GM23338 (cell line): Measurements from ENCODE around the gene TMEM33. TPM values are rescaled to one million over a fixed set of nuclear protein-coding genes. Genes with fewer than 3 reads are reported as not detected.

Experiments used
- ATAC-seq: fragments of 200-7000 bp; cut with Tn5 transposase; 3 replicates; pipeline ENCODE4 v1.9.1; 2020
- DNase-seq: peaks from one replicate; pipeline ENCODE4 v3.0.0-alpha.2; 2015; ENCODE audit warnings: low spot score
- H2AFZ ChIP-seq: fragments of 200-600 bp; sonication (generic); 2 replicates; pipeline ENCODE4 v1.8.0; 2016; ENCODE audit warnings: antibody characterized with exemption, mild to moderate bottlenecking, moderate library complexity
- H3F3A ChIP-seq: fragments of 200-600 bp; sonication (generic); replicated peaks from 2 replicates; pipeline ENCODE4 v1.8.0; 2017; ENCODE audit warnings: antibody characterized with exemption, mixed run types, low read depth
- H3K27ac ChIP-seq: fragments of 200-600 bp; sonication (generic); 2 replicates; pipeline ENCODE4 v1.6.1; 2016; ENCODE audit warnings: low read depth
- H3K27me3 ChIP-seq: fragments of 200-600 bp; sonication (generic); 2 replicates; pipeline ENCODE4 v1.8.0; 2016; ENCODE audit warnings: mild to moderate bottlenecking, mixed run types, moderate library complexity; ENCODE audit not compliant: insufficient read depth
- H3K36me3 ChIP-seq: fragments of 200-600 bp; sonication (generic); 2 replicates; pipeline ENCODE4 v1.8.0; 2016; ENCODE audit warnings: mild to moderate bottlenecking; ENCODE audit not compliant: insufficient read depth
- H3K4me1 ChIP-seq: fragments of 200-600 bp; sonication (generic); 2 replicates; pipeline ENCODE4 v1.8.0; 2016; ENCODE audit warnings: mild to moderate bottlenecking, moderate library complexity; ENCODE audit not compliant: insufficient read depth
- H3K4me2 ChIP-seq: fragments of 200-600 bp; sonication (generic); 2 replicates; pipeline ENCODE4 v1.7.1; 2017; ENCODE audit warnings: mixed run types
- H3K4me3 ChIP-seq: fragments of 200-600 bp; sonication (generic); 2 replicates; pipeline ENCODE4 v1.6.1; 2016; ENCODE audit warnings: mixed run types
- H3K79me2 ChIP-seq: fragments of 200-600 bp; sonication (generic); replicated peaks from 2 replicates; pipeline ENCODE4 v1.8.0; 2017; ENCODE audit warnings: mild to moderate bottlenecking; ENCODE audit not compliant: insufficient read depth
- H3K9me2 ChIP-seq: fragments of 200-600 bp; sonication (generic); 2 replicates; pipeline ENCODE4 v1.8.0; 2017; ENCODE audit not compliant: insufficient read depth
- H4K20me1 ChIP-seq: fragments of 200-600 bp; sonication (generic); replicated peaks from 2 replicates; pipeline ENCODE4 v1.8.0; 2017; ENCODE audit warnings: mild to moderate bottlenecking; ENCODE audit not compliant: insufficient read depth
- H3K27ac Mint-ChIP-seq: 2 replicates; pipeline ENCODE4 v1.8.0; 2020; ENCODE audit warnings: inconsistent platforms, mild to moderate bottlenecking, moderate library complexity, mixed read lengths
- H3K27me3 Mint-ChIP-seq: 3 replicates; pipeline ENCODE4 v1.8.0; 2022; ENCODE audit warnings: low read depth, mild to moderate bottlenecking, moderate library complexity, mixed read lengths, inconsistent platforms; ENCODE audit not compliant: insufficient read depth, poor library complexity
- H3K36me3 Mint-ChIP-seq: 3 replicates; pipeline ENCODE4 v1.8.0; 2021; ENCODE audit warnings: low read depth, mild to moderate bottlenecking, inconsistent platforms, moderate library complexity, mixed read lengths
- H3K4me1 Mint-ChIP-seq: 3 replicates; pipeline ENCODE4 v1.8.0; 2020; ENCODE audit warnings: mild to moderate bottlenecking, inconsistent platforms, mixed read lengths
- H3K4me3 Mint-ChIP-seq: 3 replicates; pipeline ENCODE4 v1.8.0; 2021; ENCODE audit warnings: moderate library complexity, mild to moderate bottlenecking, inconsistent platforms, mixed read lengths
- H3K9me3 Mint-ChIP-seq: 3 replicates; pipeline ENCODE4 v1.8.0; 2020; ENCODE audit warnings: moderate library complexity, mild to moderate bottlenecking, inconsistent platforms, mixed read lengths
- CREB1 ChIP-seq: fragments of 250-450 bp; sonication (Bioruptor Pico); IDR thresholded peaks from 2 replicates; pipeline ENCODE4 v1.5.0; 2020; ENCODE audit warnings: low read depth, mild to moderate bottlenecking, moderate library complexity
- EZH2 ChIP-seq: fragments of 200-600 bp; sonication (generic); IDR thresholded peaks from one replicate; pipeline ENCODE4 v1.8.0; 2017; ENCODE audit warnings: antibody characterized with exemption, mild to moderate bottlenecking, low read depth; ENCODE audit not compliant: unreplicated experiment
- EZH2phosphoT487 ChIP-seq: fragments of 200-600 bp; sonication (generic); IDR thresholded peaks from one replicate; pipeline ENCODE4 v1.8.1; 2018; ENCODE audit warnings: antibody characterized with exemption; ENCODE audit not compliant: unreplicated experiment
- JUNB ChIP-seq: IDR thresholded peaks from one replicate; pipeline ENCODE4 v1.6.1; 2016; ENCODE audit warnings: antibody characterized with exemption; ENCODE audit not compliant: unreplicated experiment
- STAT1 ChIP-seq: IDR thresholded peaks from one replicate; pipeline ENCODE4 v1.6.1; 2016; ENCODE audit warnings: antibody characterized with exemption; ENCODE audit not compliant: unreplicated experiment
- ZNF114 ChIP-seq: fragments of 250-450 bp; sonication (Bioruptor Pico); IDR thresholded peaks from 2 replicates; pipeline ENCODE4 v1.5.0; 2020; ENCODE audit warnings: mild to moderate bottlenecking, moderate library complexity
- ZNF331 ChIP-seq: fragments of 250-450 bp; sonication (Bioruptor Pico); IDR thresholded peaks from 2 replicates; pipeline ENCODE4 v1.5.0; 2020; ENCODE audit warnings: low read depth, mild to moderate bottlenecking, moderate library complexity
- polyA plus RNA-seq: library from polyadenylated mRNA; unstranded; fragments of >200 nt; fragmentation: Nextera tagmentation; extraction: Ambion mirVana; gene quantifications from 2 replicates; pipeline ENCODE4 v1.2.1, GENCODE V29; 2016
- total RNA-seq: library from RNA; depleted of rRNA; stranded (reverse); fragments of >200 nt; shearing (Covaris generic); gene quantifications from 2 replicates; pipeline ENCODE4 v1.2.3, GENCODE V29; 2014
- TF ChIP-seq, protein P1 (sequence below): fragments of 250-450 bp; sonication (Bioruptor Pico); IDR thresholded peaks from 2 replicates; pipeline ENCODE4 v1.5.0; 2020; ENCODE audit warnings: mild to moderate bottlenecking, moderate library complexity
- TF ChIP-seq, protein P2 (sequence below): IDR thresholded peaks from 2 replicates; pipeline ENCODE4 v1.6.1; 2016; ENCODE audit warnings: antibody characterized with exemption
- TF ChIP-seq, protein P3 (sequence below): IDR thresholded peaks from one replicate; pipeline ENCODE4 v1.6.1; 2018; ENCODE audit warnings: antibody characterized with exemption; ENCODE audit not compliant: unreplicated experiment

The TMEM33 gene
- total and polyA plus RNA-seq, 2 experiments from 2014 or later = 46.2 to 117 TPM

DNA sequence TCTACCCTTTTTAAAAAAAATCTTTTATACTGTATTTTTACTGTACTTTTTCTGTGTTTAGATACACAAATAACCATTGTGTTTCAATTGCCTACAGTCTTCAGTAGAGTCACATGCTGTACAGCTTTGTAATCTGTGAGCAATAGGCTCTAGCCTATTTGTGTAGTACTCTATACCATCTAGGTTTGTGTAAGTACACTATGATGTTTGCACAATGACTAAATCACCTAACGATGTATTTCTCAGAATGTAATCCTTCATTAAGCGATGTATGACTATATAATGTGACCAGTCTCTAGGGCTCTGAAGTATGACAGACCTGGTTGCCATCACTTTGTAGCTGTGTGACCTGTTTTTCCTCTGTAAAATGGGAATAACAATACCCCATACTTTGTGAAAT, 32.2 kb downstream of the TMEM33 start:
- Mint-ChIP-seq H3K27me3 (peaks cover 9% of the 10 kb centered on the region), H3K4me3 (no peak overlapping the region), H3K9me3 (peaks cover 25% of the 10 kb centered on the region), H3K36me3 (peaks cover 18% of the 10 kb centered on the region), H3K4me1 (no peaks in the 10 kb centered on the region), H3K27ac (no peak overlapping the region)
- H2AFZ ChIP-seq = no peak overlapping the region
- TF ChIP-seq ZNF331 (no peak), EZH2phosphoT487 (no peak), CREB1 (CRISPR knock-in tag) (no peak), EZH2 (no peak)
- TF ChIP-seq, protein P1, sequence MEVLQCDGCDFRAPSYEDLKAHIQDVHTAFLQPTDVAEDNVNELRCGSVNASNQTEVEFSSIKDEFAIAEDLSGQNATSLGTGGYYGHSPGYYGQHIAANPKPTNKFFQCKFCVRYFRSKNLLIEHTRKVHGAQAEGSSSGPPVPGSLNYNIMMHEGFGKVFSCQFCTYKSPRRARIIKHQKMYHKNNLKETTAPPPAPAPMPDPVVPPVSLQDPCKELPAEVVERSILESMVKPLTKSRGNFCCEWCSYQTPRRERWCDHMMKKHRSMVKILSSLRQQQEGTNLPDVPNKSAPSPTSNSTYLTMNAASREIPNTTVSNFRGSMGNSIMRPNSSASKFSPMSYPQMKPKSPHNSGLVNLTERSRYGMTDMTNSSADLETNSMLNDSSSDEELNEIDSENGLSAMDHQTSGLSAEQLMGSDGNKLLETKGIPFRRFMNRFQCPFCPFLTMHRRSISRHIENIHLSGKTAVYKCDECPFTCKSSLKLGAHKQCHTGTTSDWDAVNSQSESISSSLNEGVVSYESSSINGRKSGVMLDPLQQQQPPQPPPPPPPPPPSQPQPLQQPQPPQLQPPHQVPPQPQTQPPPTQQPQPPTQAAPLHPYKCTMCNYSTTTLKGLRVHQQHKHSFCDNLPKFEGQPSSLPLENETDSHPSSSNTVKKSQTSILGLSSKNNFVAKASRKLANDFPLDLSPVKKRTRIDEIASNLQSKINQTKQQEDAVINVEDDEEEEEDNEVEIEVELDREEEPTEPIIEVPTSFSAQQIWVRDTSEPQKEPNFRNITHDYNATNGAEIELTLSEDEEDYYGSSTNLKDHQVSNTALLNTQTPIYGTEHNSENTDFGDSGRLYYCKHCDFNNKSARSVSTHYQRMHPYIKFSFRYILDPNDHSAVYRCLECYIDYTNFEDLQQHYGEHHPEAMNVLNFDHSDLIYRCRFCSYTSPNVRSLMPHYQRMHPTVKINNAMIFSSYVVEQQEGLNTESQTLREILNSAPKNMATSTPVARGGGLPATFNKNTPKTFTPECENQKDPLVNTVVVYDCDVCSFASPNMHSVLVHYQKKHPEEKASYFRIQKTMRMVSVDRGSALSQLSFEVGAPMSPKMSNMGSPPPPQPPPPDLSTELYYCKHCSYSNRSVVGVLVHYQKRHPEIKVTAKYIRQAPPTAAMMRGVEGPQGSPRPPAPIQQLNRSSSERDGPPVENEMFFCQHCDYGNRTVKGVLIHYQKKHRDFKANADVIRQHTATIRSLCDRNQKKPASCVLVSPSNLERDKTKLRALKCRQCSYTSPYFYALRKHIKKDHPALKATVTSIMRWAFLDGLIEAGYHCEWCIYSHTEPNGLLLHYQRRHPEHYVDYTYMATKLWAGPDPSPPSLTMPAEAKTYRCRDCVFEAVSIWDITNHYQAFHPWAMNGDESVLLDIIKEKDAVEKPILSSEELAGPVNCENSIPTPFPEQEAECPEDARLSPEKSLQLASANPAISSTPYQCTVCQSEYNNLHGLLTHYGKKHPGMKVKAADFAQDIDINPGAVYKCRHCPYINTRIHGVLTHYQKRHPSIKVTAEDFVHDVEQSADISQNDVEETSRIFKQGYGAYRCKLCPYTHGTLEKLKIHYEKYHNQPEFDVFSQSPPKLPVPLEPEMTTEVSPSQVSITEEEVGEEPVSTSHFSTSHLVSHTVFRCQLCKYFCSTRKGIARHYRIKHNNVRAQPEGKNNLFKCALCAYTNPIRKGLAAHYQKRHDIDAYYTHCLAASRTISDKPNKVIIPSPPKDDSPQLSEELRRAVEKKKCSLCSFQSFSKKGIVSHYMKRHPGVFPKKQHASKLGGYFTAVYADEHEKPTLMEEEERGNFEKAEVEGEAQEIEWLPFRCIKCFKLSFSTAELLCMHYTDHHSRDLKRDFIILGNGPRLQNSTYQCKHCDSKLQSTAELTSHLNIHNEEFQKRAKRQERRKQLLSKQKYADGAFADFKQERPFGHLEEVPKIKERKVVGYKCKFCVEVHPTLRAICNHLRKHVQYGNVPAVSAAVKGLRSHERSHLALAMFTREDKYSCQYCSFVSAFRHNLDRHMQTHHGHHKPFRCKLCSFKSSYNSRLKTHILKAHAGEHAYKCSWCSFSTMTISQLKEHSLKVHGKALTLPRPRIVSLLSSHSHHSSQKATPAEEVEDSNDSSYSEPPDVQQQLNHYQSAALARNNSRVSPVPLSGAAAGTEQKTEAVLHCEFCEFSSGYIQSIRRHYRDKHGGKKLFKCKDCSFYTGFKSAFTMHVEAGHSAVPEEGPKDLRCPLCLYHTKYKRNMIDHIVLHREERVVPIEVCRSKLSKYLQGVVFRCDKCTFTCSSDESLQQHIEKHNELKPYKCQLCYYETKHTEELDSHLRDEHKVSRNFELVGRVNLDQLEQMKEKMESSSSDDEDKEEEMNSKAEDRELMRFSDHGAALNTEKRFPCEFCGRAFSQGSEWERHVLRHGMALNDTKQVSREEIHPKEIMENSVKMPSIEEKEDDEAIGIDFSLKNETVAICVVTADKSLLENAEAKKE (CRISPR knock-in tag) = no peak
- no peaks in the 10 kb centered on the region for H3K27me3 ChIP-seq
- no peak overlapping the region for H3K27ac ChIP-seq
- H3K4me2 ChIP-seq = no peak overlapping the region
- no peaks in the 10 kb centered on the region for H3F3A ChIP-seq
- ATAC-seq = no peak
- no peak overlapping the region for H3K4me3 ChIP-seq
- H3K79me2 ChIP-seq = no peaks in the 10 kb centered on the region
- H3K4me1 ChIP-seq = no peaks in the 10 kb centered on the region
- H4K20me1 ChIP-seq = no peaks in the 10 kb centered on the region
- H3K9me2 ChIP-seq = no peaks in the 10 kb centered on the region
- H3K36me3 ChIP-seq = 0 out of 2 replicates have a peak, but pooled peaks cover 8% of the 10 kb centered on the region
- DNase-seq = no peak

GRCh38 chr4:41969671-41970070, 34.4 kb downstream of the TMEM33 start:
- no peaks in the 10 kb centered on the region for H3K27me3 ChIP-seq
- no peaks in the 10 kb centered on the region for H3K4me1 ChIP-seq
- H3K4me2 ChIP-seq = no peak overlapping the region
- H4K20me1 ChIP-seq = no peaks in the 10 kb centered on the region
- Mint-ChIP-seq H3K9me3 (peaks cover 26% of the 10 kb centered on the region), H3K27me3 (peaks cover 4% of the 10 kb centered on the region), H3K4me3 (no peak overlapping the region), H3K4me1 (no peaks in the 10 kb centered on the region), H3K27ac (no peak overlapping the region), H3K36me3 (peaks cover 18% of the 10 kb centered on the region)
- DNase-seq (no peak), ATAC-seq (no peak)
- H2AFZ ChIP-seq = no peak overlapping the region
- H3K9me2 ChIP-seq = no peaks in the 10 kb centered on the region
- no peaks in the 10 kb centered on the region for H3K79me2 ChIP-seq
- H3K27ac ChIP-seq = no peak overlapping the region
- H3K4me3 ChIP-seq = no peak overlapping the region
- 0 out of 2 replicates have a peak, but pooled peaks cover 8% of the 10 kb centered on the region for H3K36me3 ChIP-seq
- H3F3A ChIP-seq = no peaks in the 10 kb centered on the region
- TF ChIP-seq, protein P2, sequence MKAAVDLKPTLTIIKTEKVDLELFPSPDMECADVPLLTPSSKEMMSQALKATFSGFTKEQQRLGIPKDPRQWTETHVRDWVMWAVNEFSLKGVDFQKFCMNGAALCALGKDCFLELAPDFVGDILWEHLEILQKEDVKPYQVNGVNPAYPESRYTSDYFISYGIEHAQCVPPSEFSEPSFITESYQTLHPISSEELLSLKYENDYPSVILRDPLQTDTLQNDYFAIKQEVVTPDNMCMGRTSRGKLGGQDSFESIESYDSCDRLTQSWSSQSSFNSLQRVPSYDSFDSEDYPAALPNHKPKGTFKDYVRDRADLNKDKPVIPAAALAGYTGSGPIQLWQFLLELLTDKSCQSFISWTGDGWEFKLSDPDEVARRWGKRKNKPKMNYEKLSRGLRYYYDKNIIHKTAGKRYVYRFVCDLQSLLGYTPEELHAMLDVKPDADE = no peak
- TF ChIP-seq JUNB = no peak
- TF ChIP-seq CREB1 (CRISPR knock-in tag) = no peak
- no peak for TF ChIP-seq ZNF114
- TF ChIP-seq, protein P3, sequence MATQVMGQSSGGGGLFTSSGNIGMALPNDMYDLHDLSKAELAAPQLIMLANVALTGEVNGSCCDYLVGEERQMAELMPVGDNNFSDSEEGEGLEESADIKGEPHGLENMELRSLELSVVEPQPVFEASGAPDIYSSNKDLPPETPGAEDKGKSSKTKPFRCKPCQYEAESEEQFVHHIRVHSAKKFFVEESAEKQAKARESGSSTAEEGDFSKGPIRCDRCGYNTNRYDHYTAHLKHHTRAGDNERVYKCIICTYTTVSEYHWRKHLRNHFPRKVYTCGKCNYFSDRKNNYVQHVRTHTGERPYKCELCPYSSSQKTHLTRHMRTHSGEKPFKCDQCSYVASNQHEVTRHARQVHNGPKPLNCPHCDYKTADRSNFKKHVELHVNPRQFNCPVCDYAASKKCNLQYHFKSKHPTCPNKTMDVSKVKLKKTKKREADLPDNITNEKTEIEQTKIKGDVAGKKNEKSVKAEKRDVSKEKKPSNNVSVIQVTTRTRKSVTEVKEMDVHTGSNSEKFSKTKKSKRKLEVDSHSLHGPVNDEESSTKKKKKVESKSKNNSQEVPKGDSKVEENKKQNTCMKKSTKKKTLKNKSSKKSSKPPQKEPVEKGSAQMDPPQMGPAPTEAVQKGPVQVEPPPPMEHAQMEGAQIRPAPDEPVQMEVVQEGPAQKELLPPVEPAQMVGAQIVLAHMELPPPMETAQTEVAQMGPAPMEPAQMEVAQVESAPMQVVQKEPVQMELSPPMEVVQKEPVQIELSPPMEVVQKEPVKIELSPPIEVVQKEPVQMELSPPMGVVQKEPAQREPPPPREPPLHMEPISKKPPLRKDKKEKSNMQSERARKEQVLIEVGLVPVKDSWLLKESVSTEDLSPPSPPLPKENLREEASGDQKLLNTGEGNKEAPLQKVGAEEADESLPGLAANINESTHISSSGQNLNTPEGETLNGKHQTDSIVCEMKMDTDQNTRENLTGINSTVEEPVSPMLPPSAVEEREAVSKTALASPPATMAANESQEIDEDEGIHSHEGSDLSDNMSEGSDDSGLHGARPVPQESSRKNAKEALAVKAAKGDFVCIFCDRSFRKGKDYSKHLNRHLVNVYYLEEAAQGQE = no peak
- no peak for TF ChIP-seq STAT1
- TF ChIP-seq ZNF331 = no peak
